HG02763 (cell line): ENCODE measurements around the gene KIAA0513.

Source experiments
- ATAC-seq: cut with Tn5 transposase; IDR thresholded peaks from one replicate; pipeline ENCODE4 v1.9.1; 2021; ENCODE audit warnings: mild to moderate bottlenecking, moderate library complexity; ENCODE audit not compliant: unreplicated experiment

KIAA0513 gene

DNA sequence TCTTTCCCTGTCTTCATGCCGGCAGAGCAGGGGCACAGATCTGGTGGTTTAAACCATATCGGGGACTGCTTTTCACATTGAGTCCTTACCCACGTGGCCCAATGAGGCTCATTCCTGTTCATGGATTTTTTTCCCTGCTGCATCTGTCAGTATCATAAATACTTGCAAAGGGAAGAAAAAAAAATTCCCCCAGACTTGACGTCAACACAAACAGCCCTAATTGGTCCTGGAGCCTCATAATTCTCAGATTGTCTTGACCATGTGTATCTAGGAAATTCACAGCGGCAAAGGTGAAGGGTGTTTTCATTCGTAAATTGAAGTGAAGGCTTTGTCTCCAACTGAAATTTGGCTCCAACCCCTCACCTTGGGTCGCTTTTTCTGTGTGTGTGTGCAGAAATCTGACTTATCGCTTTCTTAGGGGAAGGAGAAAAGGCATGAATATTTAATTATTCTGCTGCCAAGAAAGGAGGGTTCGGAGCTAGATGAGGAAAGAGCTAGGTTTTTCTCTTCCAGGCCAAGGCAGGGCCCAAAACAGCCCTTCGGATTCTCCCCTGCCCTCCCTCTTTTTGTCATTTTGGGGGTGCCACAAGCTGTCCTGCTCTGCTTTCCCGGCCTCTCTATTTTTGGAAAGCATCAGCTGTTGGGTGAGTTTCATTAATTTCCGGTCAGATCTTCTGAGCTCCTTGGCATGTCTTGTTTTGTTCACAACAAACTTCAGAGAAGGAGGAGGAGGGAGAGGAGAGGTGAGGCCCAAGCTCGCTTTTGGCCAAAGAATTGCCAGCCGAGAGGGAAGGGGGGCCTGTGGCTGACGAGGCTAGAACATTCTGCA lies 102.5 kb downstream of the KIAA0513 start:
- no peak for ATAC-seq

- no peak for ATAC-seq
Measured at GRCh38 chr16:85130705-85131028, 103.1 kb downstream of the KIAA0513 start.

GRCh38 chr16:85132456-85133289 lies 105.1 kb downstream of the KIAA0513 start:
- no peak for ATAC-seq

- ATAC-seq, result no peak
Measured at GRCh38 chr16:85133290-85133599, 105.7 kb downstream of the KIAA0513 start.

GRCh38 chr16:85134076-85134788 lies 106.6 kb downstream of the KIAA0513 start:
- no peak for ATAC-seq

DNA sequence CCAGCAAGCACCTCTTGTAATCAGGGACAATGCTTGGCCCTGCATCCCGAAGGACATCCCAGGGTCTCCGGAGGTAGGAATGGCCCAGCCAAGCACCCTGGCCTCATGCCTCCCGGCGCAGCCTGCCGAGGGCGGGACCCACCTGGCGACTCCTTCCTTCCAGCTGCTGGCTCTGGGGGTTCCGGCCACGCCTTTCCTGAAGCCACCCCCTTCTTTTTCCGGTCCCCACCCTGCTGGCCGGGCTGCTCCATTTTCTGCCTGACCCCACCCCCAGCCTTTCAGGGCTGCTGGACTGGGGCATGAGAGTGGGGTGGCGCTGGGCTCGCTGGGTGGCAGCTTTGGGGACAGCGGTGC lies 107.2 kb downstream of the KIAA0513 start:
- no peak for ATAC-seq

GRCh38 chr16:85136213-85136701 lies 108.7 kb downstream of the KIAA0513 start:
- ATAC-seq, result no peak

DNA sequence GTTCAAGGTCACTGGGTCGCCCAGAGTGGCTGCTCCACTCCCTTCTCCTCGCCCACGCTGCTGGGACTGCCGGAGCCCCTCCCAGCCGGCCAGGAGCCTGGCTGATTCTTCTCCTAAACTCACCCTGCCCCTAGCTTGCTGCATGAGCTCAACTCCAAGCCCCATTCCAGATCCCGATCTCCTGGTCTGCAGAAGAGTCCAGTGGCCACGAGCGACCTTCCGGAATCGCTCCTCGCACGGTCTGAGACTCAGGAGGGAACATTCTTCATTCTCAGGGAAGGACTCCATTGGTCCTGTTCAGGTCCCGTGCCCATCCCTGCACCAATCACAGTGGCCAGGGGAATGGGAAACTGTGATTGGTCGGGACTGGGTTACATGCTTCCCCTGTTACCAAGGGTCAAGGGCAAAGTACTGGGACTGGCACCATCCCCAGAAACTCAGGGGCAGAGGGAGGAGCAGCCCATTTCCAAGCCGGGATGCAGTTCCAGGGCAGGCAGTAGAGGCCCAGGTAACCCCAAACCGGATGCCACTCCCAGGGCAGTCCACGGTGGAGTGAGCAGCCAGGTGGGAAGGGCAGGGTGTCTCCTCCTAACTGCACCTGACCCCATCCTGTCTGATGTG lies 109.2 kb downstream of the KIAA0513 start:
- ATAC-seq, result no peak

- ATAC-seq, result no peak
Measured at GRCh38 chr16:85137323-85138072, 109.9 kb downstream of the KIAA0513 start.

DNA sequence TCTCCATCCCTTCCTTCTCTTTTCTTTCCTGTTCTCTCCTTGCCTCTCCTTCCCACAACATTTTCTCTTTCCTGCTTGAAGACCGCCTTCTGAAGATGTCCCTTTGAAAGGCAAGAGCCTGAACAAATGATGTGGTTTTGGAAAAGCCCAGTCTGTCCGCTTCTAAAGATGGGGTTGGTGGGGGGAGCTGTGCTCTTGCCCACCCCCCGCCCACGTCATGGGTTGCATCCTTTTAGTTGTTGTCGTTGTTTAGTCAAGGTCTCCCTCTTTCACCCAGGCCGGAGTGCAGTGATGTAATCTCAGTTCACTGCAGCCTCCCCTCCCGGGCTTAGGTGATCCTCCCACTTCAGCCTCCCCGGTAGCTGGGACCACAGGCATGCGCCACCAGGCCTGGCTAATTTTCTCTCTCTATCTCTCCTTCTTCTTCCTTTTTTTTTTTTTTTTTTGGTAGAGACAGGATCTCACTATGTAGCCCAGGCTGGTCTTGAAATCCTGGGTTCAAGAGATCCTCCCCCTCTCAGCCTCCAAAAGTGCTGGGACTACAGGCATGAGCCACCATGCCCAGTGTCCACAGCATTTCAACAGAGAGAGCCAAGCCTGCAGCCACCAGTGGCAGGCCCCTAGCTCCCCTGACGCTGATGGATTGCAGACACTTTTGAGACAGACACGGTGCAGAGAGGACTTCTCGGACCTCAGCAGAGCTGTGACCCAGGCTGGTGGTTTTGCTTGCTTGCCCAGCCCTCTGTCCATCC lies 110.7 kb downstream of the KIAA0513 start:
- ATAC-seq, result no peak

DNA sequence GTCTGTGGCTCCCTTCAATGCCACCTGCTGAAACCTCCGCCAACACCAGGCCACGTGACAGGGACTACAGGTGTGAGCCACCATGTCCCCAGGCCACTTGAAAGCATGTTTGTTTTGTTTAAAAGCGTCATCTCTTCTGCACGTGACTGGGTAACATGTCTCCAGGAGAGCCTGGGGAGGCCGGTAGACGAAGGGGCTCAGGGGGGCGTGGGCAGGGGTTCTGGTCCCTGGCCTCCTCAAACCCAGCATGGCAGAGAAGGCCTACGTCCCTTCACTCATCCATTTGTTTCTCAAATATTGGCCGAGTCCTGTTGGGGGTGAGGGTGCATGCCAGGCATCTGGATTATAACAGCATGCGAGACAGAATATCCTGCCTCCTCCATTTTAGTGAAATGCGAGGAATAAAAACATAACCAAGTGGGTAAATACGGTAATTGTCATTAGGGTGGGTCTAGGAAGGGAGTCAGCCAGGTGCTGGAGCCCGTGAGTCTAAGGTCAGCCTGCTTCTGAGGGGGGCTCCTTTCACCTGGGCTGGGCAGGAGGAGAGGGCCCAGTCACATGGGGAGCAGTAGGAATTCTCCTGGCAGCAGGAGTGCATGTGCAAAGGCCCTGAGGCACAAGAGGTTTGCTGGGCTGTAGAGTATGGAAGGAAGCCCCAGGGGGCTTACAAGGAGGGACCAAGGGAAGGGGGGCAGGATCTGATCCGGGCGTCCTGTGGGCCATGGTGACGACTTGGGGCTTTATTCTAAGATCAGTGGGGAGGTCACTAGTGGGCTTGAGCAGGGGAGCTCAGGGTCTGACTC lies 111.4 kb downstream of the KIAA0513 start:
- ATAC-seq, result no peak

DNA sequence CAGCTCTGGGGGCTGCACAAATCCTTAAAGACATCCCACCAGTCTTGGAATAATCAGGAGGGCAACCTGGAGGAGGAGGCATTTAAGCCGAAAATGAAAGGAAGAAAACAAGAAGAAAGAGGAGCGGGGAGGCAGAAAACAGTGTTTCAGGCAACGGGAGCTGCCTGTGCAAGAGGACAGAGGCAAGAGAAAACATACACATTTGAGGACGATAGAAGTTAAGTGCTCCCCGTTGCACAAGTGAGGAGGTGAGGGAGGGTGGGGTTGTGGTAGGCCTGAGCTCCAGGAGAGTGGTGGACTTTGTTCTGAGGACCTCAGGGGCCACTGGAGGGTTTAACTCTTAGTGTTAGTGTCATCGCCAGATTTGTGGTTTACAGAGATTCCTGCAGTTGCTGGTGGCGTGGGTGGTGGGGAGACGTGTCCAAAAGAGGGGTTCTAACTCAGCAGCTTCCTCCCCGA lies 112.3 kb downstream of the KIAA0513 start:
- no peak for ATAC-seq

DNA sequence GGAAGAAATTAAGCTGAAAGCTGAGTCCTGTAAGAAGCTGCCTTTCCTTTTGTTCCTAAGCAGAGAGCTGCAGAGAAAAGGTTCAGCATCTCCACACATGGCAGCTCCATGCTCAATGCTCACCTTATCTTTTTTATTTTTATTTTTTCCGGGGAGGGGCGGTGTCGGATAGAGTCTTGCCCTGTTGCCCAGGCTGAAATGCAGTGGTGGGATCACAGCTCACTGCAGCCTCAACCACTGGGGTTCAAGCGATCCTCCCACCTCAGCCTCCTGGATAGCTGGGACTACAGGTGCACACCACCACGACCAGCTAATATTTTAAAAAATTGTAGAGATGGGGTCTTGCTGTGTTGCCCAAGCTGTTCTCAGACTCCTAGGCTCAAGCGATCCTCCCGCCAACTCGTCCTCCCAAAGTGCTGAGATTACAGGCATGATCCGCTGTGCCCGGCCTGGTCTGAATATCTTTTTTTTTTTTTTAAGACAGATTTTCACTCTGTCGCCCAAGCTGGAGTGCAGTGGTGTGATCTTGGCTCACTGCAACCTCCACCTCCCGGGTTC lies 112.9 kb downstream of the KIAA0513 start:
- ATAC-seq, result no peak

- no peak for ATAC-seq
Measured at GRCh38 chr16:85141491-85142128, 114.0 kb downstream of the KIAA0513 start.

DNA sequence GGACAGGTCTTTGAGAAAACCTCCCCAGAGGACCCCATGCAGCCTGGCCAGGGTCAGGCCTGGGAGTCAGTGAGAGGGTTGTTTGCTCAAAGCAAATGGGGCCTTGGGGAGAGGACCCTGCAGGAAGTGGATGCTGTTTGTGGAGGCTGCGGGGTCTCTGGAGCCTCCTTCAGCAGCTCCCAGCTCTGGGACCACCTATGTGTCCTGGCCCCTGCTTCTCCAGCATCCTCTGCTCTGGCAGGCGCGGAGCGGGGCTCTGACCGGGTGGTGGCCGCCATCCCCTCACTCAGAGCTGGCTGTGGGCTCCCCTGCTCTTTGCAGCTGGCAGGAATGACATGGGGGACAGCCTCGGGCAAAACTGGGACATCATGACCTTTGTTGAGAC lies 114.5 kb downstream of the KIAA0513 start:
- ATAC-seq, result no peak

- ATAC-seq, result no peak
Measured at GRCh38 chr16:85142771-85143211, 115.2 kb downstream of the KIAA0513 start.
